Progenitor cell of endocrine pancreas (in vitro differentiated cells): ENCODE results near the gene TYROBP. TPM values are rescaled to one million over a fixed set of nuclear protein-coding genes. Genes with fewer than 3 reads are reported as not detected.
"Not testable (repeated sequence)": the region's sequence is repeated elsewhere in the genome, so short reads cannot be mapped to it uniquely, and the experiment has no call there.

Experiments
- DNase-seq: peaks from one replicate; pipeline ENCODE4 v3.0.0; 2021; ENCODE audit warnings: low spot score; ENCODE audit not compliant: unreplicated experiment
- H3K27ac Mint-ChIP-seq: 2 replicates; pipeline ENCODE4 v1.8.0; 2021; ENCODE audit warnings: mild to moderate bottlenecking, moderate library complexity, mixed read lengths
- H3K27me3 Mint-ChIP-seq: 2 replicates; pipeline ENCODE4 v1.8.0; 2021; ENCODE audit warnings: mixed read lengths
- H3K36me3 Mint-ChIP-seq: 2 replicates; pipeline ENCODE4 v1.8.0; 2022; ENCODE audit warnings: mixed read lengths; ENCODE audit not compliant: insufficient read depth
- H3K4me1 Mint-ChIP-seq: 2 replicates; pipeline ENCODE4 v1.8.0; 2021; ENCODE audit warnings: low read depth, mixed read lengths
- H3K4me3 Mint-ChIP-seq: 2 replicates; pipeline ENCODE4 v1.8.0; 2021; ENCODE audit warnings: low read depth, mild to moderate bottlenecking, moderate library complexity, mixed read lengths
- H3K9me3 Mint-ChIP-seq: 2 replicates; pipeline ENCODE4 v1.8.0; 2021; ENCODE audit warnings: low read depth, mixed read lengths
- total RNA-seq: library from RNA; stranded (reverse); gene quantifications from 2 replicates; pipeline ENCODE4 v1.2.1, GENCODE V29; 2021
- TF ChIP-seq, protein P1 (sequence below): fragments of 200-600 bp; sonication (generic); IDR thresholded peaks from one replicate; pipeline ENCODE4 v1.5.0; 2021; ENCODE audit warnings: antibody characterized with exemption, mild to moderate bottlenecking; ENCODE audit not compliant: unreplicated experiment

The TYROBP gene
- total RNA-seq, 1 donor from 2014 or later, result not detected

DNA sequence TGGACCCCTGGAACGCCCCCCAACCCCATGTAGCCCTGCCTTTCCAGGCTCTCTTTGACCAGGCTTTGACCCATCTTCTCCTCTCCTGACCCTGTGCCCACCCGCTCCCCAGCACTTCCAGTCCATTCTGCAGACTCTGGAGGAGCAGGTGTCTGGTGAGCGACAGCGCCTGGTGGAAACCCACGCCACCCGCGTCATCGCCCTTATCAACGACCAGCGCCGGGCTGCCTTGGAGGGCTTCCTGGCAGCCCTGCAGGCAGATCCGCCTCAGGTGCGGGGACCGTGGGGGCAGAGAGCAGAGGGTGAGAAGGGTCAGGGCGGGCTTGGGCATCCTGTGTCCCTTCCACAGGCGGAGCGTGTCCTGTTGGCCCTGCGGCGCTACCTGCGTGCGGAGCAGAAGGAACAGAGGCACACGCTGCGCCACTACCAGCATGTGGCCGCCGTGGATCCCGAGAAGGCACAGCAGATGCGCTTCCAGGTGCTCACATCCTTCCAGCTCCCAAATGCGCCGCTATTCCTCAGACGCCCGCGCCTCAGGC lies 33.6 kb downstream of the TYROBP start:
- peaks cover under 1% of the 10 kb centered on the region for H3K27me3 Mint-ChIP-seq
- no peak for DNase-seq
- no peak overlapping the region for H3K27ac Mint-ChIP-seq
- H3K9me3 Mint-ChIP-seq, result no peaks in the 10 kb centered on the region
- no peak overlapping the region for H3K4me3 Mint-ChIP-seq
- H3K4me1 Mint-ChIP-seq, result peaks cover 6% of the 10 kb centered on the region
- H3K36me3 Mint-ChIP-seq, result peaks cover 17% of the 10 kb centered on the region
- TF ChIP-seq, protein P1, sequence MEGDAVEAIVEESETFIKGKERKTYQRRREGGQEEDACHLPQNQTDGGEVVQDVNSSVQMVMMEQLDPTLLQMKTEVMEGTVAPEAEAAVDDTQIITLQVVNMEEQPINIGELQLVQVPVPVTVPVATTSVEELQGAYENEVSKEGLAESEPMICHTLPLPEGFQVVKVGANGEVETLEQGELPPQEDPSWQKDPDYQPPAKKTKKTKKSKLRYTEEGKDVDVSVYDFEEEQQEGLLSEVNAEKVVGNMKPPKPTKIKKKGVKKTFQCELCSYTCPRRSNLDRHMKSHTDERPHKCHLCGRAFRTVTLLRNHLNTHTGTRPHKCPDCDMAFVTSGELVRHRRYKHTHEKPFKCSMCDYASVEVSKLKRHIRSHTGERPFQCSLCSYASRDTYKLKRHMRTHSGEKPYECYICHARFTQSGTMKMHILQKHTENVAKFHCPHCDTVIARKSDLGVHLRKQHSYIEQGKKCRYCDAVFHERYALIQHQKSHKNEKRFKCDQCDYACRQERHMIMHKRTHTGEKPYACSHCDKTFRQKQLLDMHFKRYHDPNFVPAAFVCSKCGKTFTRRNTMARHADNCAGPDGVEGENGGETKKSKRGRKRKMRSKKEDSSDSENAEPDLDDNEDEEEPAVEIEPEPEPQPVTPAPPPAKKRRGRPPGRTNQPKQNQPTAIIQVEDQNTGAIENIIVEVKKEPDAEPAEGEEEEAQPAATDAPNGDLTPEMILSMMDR, result no peak

DNA sequence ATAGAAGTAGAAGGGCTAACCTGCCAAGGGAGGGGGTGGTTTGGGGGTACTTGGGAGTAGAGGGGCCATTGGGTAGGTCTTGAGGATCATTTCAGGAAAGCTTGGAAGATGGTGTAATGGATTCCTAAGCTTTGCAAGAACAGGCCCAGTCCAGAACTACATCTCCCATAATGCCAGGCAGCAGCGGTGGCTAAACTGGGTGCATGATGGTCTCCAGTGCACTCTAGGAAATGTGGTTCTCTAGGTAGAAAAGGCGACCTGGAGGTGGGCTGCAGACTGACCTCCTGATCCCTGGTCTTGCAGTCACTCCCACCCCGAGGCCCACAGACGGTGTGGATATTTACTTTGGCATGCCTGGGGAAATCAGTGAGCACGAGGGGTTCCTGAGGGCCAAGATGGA lies 35.9 kb downstream of the TYROBP start:
- Mint-ChIP-seq H3K4me1 (peaks cover 9% of the 10 kb centered on the region), H3K4me3 (no peak overlapping the region), H3K27me3 (no peaks in the 10 kb centered on the region), H3K36me3 (peaks cover 15% of the 10 kb centered on the region), H3K27ac (no peak overlapping the region), H3K9me3 (no peaks in the 10 kb centered on the region)
- TF ChIP-seq, protein P1, result no peak
- DNase-seq, result no peak

- Mint-ChIP-seq H3K4me3 (no peak overlapping the region), H3K27ac (no peak overlapping the region), H3K9me3 (no peaks in the 10 kb centered on the region), H3K36me3 (peaks cover 15% of the 10 kb centered on the region), H3K27me3 (no peaks in the 10 kb centered on the region), H3K4me1 (peaks cover 9% of the 10 kb centered on the region)
- TF ChIP-seq, protein P1, result no peak
- DNase-seq, result no peak
Measured at GRCh38 chr19:35871611-35872010, 36.5 kb downstream of the TYROBP start.

DNA sequence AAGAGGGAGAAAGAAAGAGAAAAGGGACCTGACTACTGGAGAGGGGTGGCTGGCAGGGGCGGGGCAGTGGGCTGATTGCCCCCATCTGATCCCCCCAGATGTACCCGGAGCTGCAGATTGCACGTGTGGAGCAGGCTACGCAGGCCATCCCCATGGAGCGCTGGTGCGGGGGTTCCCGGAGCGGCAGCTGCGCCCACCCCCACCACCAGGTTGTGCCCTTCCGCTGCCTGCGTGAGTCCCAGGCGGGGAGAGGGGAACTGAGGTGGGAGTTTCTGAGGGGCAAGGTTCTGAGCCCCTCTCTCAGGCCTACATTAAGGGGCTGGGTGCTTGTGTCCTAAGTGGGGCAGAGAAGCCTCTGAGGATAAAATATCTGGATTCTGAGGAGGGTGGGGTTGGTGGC lies 37.3 kb downstream of the TYROBP start:
- Mint-ChIP-seq H3K27me3 (peaks cover 4% of the 10 kb centered on the region), H3K4me3 (no peak overlapping the region), H3K9me3 (no peaks in the 10 kb centered on the region), H3K27ac (no peak overlapping the region), H3K36me3 (peaks cover 16% of the 10 kb centered on the region), H3K4me1 (peaks cover 9% of the 10 kb centered on the region)
- TF ChIP-seq, protein P1, result no peak
- DNase-seq, result no peak

GRCh38 chr19:35870124-35870736 lies 37.9 kb downstream of the TYROBP start:
- not testable (repeated sequence) for H3K27me3 Mint-ChIP-seq, DNase-seq, H3K27ac Mint-ChIP-seq, H3K9me3 Mint-ChIP-seq, H3K4me1 Mint-ChIP-seq
- H3K4me3 Mint-ChIP-seq, result peak overlapping the region; percentile 58
- H3K36me3 Mint-ChIP-seq, result peaks cover 21% of the 10 kb centered on the region
